ENCODE measurements around the gene CLCN2. TPM values are rescaled to one million over a fixed set of nuclear protein-coding genes. Genes with fewer than 3 reads are reported as not detected.
A peak's percentile ranks its signal among the peaks of the same experiment; 100 is the strongest.

CLCN2 gene
- total RNA-seq, 1 experiment from 2014 or later, result 2.9 TPM

DNA sequence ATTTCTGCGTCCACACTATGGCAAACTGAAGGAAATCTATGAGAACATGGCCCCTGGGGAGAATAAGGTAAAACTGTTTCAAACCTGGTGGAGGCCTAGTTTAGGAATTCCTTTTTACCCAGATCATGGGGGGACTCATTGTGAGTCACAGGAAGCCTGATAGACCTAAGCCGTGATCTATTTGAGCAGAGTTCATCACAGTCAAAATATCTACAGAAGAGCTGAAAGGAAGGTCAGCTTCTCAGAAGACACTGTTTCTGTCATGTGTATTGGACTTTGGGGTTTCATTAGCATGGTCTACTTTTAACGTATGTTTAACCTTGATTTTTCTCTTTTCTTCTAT, 61.1 kb downstream of the CLCN2 start:
- Histone ChIP-seq H3K9me3 (no peaks in the 10 kb centered on the region), H3K36me3 (peaks cover 62% of the 10 kb centered on the region)
- DNase-seq, result peak; percentile 23

DNA sequence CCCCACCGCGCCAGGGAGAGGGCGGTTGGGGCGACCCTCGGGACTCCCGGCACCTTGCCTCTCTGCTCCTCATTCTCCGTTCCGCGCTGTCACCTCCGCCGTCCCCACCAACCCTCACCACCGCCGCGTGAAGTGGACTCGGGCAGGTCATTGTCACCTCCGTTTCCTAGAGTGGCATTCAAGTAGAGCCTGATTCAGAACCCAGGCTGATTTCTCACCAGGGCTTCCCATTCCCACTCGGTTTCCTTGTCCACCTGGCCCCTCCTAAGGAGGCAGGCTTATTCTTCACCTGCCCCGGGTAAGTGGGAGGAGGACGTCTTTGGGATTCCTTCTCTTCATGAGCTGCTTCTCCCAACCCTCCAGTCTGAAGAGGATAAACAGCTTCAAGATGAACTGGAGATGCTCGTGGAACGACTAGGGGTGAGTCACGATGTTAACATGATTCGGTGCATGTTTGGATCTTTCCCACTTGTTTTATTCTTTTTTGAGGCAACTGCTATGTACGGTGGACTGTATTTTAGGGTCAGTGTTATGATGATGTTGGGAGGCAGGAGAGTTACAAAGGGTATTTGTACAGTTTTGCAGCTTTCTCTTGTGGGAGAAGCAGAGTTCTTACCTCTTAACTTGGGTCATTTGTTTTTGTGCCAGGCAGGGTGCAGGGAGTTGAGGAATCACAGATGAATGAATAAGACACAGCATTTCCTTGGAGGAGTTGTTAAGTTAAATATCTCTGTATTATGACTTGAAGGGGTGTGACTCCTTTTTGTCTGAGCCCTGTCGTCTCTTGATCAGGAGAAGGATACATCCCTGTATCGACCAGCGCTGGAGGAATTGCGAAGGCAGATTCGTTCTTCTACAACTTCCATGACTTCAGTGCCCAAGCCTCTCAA, 61.7 kb downstream of the CLCN2 start:
- peak overlapping the region; percentile 86 for H3K4me3 ChIP-seq
- no peak for DNase-seq
- no peaks in the 10 kb centered on the region for H3K27me3 ChIP-seq
- peaks cover 56% of the 10 kb centered on the region for H3K36me3 ChIP-seq
- H3K9me3 ChIP-seq, result no peaks in the 10 kb centered on the region

More for the DNA sequence above, 61.1 kb downstream of the CLCN2 start:
- Histone ChIP-seq H3K27me3 (no peaks in the 10 kb centered on the region), H3K4me3 (peak overlapping the region; percentile 86)

DNA sequence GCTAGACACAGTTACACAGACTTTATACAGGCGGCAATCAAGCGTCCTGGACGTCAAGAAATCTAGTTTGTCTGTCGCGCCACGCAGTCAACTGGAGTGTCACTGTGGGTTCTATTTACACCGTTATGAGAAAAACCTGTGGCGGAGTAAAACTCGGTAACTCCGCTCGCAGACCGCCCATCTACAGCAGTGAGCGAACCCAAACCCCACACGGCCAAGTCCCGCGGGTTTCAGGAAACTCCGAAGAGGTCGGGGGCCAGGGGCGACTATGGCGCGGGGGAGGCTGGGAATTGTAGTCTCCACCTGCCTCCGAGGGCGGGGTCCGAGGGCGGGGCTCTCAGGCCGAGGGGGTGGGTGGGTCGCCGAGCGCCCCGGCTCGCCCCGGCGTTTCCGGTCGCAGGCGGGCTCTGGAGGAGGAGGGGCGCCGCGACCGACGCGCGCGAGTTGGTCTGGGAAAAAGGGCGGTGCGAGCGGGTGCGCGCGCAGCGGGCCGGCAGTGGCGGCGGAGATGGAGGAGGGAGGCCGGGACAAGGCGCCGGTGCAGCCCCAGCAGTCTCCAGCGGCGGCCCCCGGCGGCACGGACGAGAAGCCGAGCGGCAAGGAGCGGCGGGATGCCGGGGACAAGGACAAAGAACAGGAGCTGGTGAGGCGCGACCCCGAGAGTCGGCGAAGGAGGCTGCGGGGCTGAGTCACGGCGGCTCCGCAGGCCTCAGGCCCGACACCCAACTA, 62.5 kb downstream of the CLCN2 start, which contains the start of gene PSMD2:
PSMD2 (plus strand) TSS at position 483 of the 729 bp plus-strand sequence; CDS start at position 509, 26 bp downstream.
- Histone ChIP-seq H3K36me3 (peaks cover 48% of the 10 kb centered on the region), H3K4me3 (peak within 1 kb of the TSS; percentile 86), H3K27me3 (no peaks in the 10 kb centered on the region), H3K9me3 (no peaks in the 10 kb centered on the region)
- peak; percentile 98 for DNase-seq

DNA sequence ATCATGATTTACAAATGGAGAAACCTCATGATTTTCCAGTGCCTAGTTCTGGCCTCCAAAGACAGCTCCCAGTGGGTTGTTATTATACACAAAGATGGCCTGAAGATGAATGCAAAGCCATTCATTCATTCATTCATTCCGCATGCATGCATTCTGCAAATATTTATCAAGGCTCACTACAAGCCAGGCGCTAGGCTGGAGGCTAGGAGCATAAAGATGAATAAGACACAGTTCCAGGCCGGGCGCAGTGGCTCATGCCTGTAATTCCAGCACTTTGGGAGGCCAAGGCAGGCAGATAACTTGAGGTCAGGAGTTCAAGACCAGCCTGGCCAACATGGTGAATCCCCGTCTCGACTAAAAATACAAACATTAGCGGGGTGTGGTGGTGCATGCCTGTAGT, 64.8 kb downstream of the CLCN2 start:
- H3K9me3 ChIP-seq, result no peaks in the 10 kb centered on the region
- no peaks in the 10 kb centered on the region for H3K27me3 ChIP-seq
- H3K4me3 ChIP-seq, result no peak overlapping the region
- peaks cover 25% of the 10 kb centered on the region for H3K36me3 ChIP-seq
- no peak for DNase-seq

Other genes with a start within 250 kb of the CLCN2 start
- gene EIF2B5, start 226.2 kb downstream of the CLCN2 start, total RNA-seq (2014; rRNA removed; shearing (Covaris generic); ENCODE audit: low replicate concordance), result 41.7 and 50.5 TPM in 2 replicates
- 20.8 and 42.6 TPM in 2 replicates for gene DVL3, start 206.2 kb downstream of the CLCN2 start, total RNA-seq (2014; rRNA removed; shearing (Covaris generic); ENCODE audit: low replicate concordance)
- 688 and 946 TPM in 2 replicates for gene AP2M1, start 186.8 kb downstream of the CLCN2 start, total RNA-seq (2014; rRNA removed; shearing (Covaris generic); ENCODE audit: low replicate concordance)
- gene ABCF3, start 175.4 kb downstream of the CLCN2 start, total RNA-seq (2014; rRNA removed; shearing (Covaris generic); ENCODE audit: low replicate concordance), result 65.3 and 79.4 TPM in 2 replicates
- not detected in 2 replicates for gene VWA5B2, start 132.0 kb downstream of the CLCN2 start, total RNA-seq (2014; rRNA removed; shearing (Covaris generic); ENCODE audit: low replicate concordance)
- gene ALG3, start 112.6 kb downstream of the CLCN2 start, total RNA-seq (2014; rRNA removed; shearing (Covaris generic); ENCODE audit: low replicate concordance), result 57.2 and 59.0 TPM in 2 replicates
- 5.2 and 16.0 TPM in 2 replicates for gene EEF1AKMT4, start 111.9 kb downstream of the CLCN2 start, total RNA-seq (2014; rRNA removed; shearing (Covaris generic); ENCODE audit: low replicate concordance)
- not detected in 2 replicates for gene CAMK2N2, start 100.1 kb downstream of the CLCN2 start, total RNA-seq (2014; rRNA removed; shearing (Covaris generic); ENCODE audit: low replicate concordance)
- not detected in 2 replicates for gene ECE2, start 85.6 kb downstream of the CLCN2 start, total RNA-seq (2014; rRNA removed; shearing (Covaris generic); ENCODE audit: low replicate concordance)
- 1,179 and 1,305 TPM in 2 replicates for gene PSMD2, start 62.4 kb downstream of the CLCN2 start, total RNA-seq (2014; rRNA removed; shearing (Covaris generic); ENCODE audit: low replicate concordance)
- gene EIF4G1, start 47.0 kb downstream of the CLCN2 start, total RNA-seq (2014; rRNA removed; shearing (Covaris generic); ENCODE audit: low replicate concordance), result 378 and 439 TPM in 2 replicates
- 4.8 and 8.8 TPM in 2 replicates for gene FAM131A, start 24.0 kb downstream of the CLCN2 start, total RNA-seq (2014; rRNA removed; shearing (Covaris generic); ENCODE audit: low replicate concordance)
- 138 and 139 TPM in 2 replicates for gene POLR2H, start 105 bp upstream of the CLCN2 start, total RNA-seq (2014; rRNA removed; shearing (Covaris generic); ENCODE audit: low replicate concordance)
- not detected in 2 replicates for gene THPO, start 16.6 kb upstream of the CLCN2 start, total RNA-seq (2014; rRNA removed; shearing (Covaris generic); ENCODE audit: low replicate concordance)
- 0.03 TPM in 1 of 2 replicates, not detected in the other for gene CHRD, start 18.4 kb upstream of the CLCN2 start, total RNA-seq (2014; rRNA removed; shearing (Covaris generic); ENCODE audit: low replicate concordance)
- gene EPHB3, start 200.2 kb upstream of the CLCN2 start, total RNA-seq (2014; rRNA removed; shearing (Covaris generic); ENCODE audit: low replicate concordance), result 1.8 and 8.7 TPM in 2 replicates